Measurements from ENCODE around the gene LYST.

Gene LYST

DNA sequence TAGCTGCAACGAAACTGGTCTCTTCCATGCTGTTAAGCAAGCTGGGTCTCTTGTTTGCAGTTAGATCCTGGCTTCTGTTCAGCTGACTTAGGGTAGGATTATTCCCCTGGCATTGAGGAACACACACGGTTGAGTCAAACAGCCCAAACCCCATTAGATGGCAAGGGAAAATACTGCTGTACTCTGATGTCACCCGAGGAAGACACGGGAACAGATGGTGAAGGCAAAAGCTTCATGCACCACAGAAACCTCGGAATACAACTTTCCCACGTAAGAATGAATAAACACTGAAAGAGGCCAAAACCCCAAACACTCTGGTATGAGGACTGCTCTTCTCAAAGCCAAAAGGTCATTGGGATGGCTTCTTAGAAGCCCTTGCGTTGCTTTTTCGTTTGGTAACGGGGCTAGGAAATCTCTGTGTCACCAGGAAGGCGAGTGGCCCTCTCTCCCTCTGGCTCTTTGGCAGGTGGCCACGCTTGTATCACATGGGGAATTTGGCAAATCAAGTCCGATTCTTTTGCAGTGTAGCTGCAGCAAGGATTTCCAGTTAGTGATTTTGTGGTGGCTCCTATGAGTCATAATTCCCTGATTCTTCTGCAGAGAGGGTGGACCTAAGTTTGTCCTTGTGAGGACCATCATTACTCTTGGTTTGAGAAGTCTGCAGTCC is 16.7 kb upstream of the LYST start:
- DNase-seq: no peak

DNA sequence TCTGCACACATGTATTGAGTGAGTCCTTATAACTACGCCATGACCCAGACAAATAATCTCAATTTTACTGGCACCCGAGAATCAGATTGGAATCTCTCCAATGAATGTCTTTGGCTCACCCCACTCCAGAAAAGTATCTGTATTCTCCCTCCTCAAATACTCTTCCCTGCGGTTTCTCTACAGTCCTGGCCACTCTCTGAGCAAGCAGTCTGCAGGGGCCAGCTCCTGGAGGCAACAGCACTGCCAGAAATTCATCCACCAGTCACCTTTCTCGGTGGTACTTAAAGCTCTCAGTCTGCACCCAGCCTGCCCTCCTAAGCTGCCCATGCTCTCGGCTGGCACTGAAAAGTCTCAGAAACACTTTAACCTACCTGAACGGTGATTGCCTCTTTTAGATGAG is 16.1 kb upstream of the LYST start:
- no peak for DNase-seq

DNA sequence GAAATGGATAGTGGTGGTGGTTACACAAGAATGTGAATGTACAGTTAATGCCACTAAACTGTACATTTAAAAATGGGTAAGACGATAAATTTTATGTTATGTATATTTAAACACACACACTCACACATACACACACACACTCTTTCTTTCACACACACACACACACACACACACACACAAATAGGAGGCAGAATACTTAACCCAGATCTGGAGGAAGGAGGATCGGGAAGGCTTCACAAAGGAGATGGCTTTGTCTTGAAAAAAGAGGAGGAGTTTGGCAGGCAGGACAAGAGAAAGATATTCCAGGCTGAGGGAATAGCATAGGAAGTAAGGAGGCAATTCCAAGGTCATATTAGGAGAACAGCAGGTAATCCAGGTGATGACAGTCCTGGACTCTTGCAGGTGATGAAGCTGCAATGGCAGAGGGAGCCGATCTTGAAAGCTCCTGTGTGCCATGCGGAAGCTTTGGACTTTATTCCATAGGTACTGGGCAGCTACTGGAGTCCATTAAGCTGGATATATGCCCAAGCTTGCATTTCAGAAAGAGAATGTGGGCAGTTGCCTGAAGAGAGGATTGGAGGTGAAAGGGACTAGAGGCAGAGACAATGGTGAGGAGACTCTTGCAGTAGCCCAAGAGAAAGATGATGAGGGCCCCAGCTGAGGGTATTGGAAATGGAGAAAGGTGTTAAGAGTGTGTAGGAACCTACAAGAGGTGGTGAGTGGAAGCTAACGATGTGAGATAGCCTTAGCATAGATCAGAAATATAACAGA is 15.4 kb upstream of the LYST start:
- no peak for DNase-seq

DNA sequence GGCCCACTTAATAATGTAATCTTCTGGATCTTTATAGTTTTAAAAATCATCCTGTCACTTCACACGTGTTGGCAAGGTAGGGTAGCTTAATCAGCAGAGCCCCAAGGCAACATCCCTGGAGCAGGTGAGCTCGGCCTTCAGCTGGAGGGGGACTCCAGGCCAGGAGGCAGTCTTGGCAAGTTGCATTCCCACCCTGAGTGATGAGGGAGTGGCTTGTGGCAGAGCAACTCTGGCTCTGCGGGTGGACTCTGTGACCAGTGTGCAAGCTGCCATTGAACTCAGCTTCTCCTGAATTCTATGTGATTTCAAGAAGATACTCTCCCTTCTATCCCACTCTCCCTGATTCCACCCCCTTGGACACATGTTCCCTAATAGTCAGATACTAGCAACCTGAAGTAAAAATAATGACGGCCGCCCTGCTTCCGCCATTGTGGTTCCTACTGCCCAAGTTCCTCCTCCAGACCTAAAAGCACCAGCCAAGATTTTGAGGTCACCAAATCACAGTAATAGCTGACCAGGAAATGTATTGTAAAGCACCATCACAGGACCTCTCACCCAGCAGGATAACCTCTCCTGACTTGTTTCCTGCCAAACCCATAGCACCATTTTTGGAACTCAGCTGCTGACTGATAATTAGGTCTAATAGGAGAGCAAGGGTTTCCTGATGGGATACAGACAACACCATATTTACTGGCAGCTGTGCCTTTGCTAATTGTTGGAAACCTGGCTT is 11.5 kb upstream of the LYST start:
- DNase-seq: no peak

DNA sequence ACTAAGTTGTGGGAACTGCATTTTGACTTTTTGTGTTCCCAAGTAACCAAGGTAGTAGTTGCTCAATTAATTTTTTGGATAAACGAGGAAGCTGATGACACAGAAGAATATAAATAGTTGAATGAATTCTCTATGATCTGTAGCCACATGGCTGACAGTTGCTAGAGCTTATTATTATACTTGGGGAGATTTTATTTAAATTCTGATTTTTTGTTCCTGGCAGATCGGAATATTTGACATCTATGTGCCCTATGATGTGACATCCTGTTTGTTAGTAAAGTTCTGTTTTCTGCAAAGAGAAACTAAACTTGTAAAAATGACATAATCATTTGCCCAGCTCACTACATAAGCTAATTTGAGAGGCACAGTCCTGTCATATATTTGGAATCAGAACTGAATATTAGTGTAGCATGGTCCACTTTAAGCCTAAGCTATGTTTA is 9.7 kb upstream of the LYST start:
- DNase-seq: no peak

DNA sequence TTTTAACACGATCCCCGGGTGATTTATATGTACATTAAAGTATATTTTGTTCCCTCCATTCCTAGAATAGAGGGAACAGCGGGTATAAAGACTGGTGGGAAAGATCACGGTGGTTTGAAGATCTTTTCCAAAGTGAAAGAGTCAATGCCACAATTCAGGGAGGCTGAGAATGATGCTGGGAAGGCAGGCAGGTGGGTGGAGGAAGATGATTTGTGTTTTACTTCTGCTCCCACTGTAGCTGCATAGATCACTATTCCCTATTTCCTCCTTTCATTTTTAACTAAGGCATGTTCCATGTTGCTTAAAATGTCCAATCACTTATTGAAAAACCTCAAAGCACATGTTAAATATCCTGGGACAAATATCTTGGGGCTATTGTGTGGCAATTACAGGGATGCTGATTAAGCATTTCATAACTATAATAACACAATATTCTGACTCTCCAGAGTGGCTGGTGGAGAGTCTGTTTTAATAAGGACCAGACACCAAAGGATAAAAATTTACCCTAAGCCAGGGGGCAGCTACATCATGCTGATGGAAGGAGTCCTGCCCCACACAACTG is 8.4 kb upstream of the LYST start:
- no peak for DNase-seq

DNA sequence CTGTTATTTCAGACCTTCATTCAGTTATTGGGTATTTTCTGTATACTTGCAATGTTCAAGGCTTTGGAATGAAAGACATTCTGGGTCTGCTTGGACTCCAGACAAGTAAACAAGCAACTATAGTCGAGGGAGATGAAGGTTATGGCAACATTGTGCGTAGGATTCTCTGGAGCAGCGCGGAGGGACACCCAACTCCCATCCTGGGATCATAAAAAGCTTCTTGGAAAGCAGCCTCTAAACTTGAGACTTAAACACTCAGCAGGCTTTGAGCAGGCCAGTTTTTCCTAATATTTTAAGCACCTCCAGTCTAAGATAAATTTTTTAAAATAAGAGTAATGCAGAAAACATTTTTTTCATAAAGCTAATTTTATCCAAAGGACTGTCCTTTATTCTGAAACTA is 7.6 kb upstream of the LYST start:
- DNase-seq: no peak

DNA sequence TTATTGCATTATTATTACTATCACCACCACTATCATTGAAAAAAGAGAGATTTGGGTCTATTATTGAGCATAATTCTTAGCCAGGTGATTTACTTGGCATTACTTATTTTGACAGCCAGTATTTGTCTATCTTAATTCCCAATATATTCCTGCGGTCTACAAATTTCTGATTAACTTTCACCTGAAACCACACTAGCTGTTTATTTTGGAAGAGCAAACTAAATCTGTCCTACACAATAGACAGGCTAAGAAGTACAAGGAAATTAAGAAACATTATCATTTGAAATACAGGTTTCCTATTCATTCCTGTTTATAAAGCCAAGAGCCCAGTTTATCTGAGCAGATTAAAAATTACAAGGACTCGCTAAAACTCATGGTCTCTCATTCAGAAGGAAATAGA is 6.9 kb upstream of the LYST start:
- no peak for DNase-seq

DNA sequence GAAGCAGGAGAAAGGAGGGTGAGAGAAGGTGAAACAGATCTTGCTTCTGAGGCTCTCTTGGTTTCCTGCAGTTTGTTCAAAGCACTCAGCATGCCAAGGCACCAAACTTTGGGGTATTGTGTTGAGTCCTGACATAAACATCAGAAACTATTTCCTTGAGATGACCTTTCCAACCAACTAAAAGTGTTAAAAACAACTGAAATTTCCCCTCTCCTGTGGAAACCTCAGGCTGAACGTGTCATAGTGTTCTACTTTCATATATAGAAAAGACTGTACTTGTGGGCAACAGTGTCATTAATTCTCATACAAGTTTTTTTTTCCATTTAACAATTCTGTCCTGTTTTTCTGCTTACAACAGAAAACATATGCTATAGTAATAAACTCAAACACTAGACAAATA is 6.3 kb upstream of the LYST start:
- DNase-seq: no peak

DNA sequence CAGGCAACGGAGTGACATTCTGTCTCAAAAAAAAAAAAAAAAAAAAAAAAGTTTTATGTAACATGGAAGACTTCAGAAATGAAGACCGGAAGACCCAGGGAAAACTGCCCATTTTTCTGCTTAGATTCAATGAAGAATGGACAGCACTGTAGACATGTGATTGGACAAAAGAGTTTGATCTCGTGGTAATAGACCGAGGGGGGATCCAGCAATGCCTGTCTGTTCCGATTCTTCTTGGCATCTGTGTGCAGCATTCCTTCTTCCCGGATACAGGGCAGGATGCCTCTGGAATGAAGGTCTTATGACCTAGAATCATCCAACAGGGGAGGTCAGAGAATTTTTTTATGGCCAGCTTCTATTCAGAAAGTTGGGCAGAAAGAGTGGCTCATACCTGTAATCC is 5.6 kb upstream of the LYST start:
- no peak for DNase-seq

DNA sequence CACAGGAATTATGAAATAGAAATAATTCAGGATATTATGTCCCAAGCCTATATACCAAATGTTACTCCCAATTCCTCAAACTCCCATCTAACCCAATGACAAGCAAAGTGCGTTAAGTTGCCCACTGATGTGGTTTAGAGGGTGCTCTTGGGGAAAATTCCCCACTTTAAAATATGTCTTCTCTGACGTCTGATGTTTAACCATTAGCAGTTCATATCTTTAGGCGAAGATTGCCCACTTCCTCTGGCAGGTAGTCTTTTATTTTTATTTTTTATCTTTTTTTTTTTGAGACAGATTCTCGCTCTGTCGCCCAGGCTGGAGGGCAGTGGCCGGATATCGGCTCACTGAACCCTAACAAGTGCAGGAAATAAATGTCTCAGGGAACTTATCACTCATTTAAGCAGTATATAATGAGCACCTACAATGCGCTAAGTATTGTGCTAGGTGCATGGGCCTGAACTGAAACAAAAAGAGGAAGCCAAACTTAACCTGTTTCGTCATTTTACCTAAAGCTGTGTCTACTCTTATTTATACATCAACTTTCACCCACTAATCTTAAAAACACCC is 1.3 kb upstream of the LYST start:
- DNase-seq: peak; percentile 55

DNA sequence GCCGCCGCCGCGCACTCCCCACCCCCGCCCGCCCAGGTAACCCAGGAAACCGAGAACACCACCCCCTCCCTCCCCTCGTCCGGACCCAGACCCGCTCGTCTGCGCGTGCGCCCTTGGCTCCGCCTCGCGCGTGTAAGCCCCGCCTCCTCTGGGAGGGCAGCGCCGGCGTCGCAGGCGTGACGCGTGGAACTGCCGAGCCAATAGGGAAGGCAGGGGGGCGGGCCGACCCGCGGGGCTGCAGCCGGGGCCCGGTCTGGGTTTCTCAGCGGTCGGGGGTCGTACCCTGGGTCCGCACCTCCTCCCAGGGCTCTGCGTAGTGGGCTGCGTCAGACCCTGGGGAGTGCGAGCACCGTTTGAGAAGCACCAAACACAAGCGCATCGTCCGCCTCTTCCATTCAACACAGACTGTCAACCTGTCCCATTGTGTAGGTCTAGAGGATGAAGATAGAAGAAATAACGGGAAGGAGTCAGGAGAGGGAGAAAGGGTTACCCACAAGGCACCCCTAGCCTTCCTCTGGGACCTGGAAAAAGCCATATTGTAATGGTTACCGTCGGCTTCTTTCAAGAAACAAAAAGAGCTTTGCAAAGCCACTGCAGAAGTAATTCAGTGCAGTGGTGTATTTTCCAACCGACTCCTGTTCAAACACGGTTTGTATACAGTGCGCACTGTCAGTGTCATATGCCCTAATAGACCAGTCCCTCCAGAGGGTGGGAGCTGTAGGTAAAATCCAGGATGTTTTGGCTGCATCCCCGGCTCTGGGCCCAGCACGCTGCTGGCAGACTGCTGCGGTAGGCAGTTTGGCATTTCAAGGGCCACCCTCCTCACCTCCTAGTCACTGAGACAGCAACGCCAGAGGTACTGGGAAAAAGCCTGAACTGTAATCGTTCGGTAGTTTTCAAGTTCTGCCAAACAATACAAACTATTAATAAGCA is 473 bp upstream of the LYST start:
- DNase-seq: peak; percentile 100

DNA sequence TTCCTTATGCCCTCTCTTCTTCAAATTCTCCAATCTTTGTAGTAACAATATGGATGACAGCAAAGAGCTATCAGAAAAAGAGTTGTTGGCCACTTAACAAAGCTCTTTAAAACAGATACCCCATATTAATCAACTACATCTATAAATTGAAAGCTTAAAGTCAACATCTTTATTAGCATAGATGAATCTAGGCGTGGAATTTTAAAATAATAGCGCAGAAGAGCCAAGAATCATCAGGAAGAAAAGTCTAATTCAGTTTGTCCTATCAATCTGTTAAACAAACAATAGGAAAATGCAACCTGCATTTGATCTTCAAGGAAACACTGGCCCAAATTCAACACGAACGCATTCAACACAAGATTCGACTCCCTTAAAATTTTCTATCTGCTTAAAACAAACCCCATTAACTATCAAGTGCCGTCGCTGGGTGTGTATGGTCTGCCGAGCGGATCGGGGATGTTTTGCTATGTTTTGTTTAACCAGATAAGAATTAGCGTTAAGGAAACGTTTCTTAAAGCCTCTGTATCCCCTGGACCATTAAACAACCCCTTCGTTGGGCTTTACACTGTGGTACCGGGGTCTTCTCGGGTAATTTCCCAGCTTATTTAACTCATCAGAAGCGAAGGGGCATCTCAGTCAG is 1.0 kb downstream of the LYST start:
- DNase-seq: no peak

DNA sequence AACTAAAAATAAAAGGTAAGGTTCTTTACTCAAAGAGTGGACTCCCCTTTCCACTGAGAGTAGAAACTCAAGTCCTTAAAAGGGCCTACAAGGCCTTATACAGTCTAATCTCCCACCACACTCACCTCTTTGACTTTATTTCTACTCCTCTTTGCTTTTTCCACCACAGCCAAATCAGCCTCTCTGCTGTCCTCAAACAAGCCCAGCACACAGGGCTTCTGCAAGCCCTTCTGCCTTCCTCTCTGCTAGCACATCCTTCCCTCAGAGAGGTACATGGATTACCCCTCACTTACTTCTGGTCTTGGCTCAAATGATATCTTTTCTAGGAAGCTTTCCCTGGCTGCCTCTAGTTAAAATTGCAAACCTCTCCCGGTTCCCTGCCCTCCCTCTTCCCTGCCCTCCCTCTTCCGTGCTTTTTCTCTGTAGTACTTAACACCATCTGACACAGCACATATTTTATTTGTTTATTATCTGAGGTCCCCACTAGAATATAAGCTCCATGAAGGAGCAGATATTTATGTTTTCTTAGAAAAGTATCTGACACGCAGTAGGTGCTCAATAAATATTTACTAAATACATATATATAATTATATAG is 1.7 kb downstream of the LYST start:
- DNase-seq: no peak

DNA sequence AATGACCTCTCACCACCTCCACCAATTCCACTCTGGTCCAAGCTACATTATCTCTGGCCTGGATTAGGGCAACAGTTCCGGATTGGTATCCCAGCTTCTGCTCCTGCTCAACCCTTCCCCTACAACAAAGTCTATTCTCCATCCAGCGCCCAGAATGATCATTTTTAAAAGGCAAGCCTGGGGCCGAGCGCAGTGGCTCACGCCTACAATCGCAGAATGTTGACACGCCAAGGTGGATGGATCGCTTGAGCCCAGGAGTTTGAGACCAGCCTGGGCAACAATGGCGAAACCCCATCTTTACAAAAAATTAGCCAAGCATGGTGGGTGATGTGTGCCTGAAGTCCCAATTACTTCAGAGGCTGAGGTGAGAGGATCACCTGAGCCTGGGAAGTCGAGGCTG is 2.2 kb downstream of the LYST start:
- DNase-seq: no peak

DNA sequence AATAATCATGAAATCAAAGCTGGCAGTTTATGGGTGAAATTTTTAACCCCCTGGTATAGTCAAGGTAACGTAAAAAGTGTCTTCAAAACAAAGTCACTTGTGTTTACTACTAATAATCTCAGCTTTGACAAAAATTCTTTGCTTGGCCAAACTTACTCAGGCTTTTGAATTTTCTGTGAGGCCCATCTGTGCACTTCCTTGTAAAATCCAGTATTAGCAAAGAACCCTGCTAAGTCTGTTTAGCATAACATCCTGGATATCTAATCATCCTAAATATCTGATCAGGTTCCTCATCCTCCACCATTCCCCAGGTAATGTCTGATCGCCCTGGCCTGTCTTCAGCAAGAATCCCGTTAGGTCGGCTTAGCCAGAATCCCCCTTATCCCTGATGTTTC is 3.0 kb downstream of the LYST start:
- DNase-seq: no peak

DNA sequence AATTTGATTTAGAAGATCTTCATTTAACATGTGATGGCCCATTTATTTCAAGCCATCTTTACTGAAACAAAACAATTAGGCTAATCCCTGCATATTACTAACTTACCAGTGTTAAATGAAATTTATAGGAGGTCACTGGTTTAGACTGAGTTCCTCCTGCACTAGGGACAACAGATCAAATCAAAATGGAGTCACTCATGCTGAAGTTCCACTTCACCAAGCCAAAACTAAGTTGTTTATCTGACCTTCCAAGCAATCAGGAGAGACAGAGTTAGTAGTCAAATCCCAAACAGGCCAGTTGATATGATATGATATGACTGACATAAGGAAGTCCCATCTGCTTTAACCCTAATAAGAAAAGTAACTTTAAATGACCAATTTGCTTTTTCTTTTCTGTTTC is 4.8 kb downstream of the LYST start:
- no peak for DNase-seq

DNA sequence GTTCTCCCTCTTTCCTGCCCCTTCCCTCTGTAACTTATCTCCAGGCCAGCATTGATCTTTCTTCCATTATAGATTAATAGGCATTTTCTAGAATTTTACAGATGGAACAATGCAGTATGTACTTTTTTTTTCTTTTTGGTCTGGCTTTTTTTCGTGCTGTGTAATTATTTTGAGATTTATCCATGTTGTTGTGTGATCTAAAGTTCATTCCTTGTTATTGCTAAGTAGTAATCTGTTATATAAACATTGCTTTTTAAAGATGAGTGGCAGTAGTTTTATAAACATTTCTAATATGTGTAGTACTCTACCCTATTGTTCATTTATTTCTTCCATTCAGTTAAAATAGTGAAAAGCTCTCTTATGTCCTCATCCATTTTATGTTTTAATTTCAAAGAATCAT is 5.9 kb downstream of the LYST start:
- DNase-seq: no peak

DNA sequence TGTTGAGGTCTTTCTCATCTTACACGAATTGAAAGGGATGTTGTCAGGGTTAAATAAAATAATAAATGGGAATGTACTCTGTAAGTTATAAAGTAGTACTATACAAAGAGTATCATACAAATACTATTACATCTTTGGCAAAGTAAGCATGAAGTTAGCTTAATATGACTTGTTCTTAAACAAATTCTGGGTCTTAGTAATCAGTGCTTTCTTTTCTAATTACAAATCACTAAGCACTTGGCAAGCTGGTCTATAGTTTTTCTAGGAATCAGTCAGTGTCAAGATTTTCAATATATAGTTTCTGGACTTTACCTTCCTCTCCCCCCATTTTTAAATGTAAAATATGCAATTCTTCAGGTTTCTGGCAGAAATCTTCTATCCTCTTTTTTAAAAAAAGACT is 6.9 kb downstream of the LYST start:
- DNase-seq: no peak

DNA sequence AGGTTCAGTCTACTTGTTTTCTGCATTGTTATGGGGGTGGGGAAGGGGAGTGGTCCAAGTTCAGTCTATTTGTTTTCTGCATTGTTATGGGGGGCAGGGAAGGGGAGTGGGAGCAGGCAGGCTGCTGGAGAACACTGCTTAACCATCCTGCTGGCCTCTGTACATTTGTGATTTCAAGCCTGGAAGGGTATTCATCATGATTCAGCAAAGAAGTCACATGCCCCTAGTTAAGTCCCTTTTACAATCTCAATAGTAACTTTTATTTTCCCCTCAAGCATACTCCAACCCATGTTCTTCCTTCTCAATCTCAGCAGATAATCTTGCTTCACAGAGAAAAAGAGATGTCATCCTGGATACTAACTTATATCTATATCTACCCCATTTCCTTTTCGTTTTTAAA is 7.9 kb downstream of the LYST start:
- no peak for DNase-seq

DNA sequence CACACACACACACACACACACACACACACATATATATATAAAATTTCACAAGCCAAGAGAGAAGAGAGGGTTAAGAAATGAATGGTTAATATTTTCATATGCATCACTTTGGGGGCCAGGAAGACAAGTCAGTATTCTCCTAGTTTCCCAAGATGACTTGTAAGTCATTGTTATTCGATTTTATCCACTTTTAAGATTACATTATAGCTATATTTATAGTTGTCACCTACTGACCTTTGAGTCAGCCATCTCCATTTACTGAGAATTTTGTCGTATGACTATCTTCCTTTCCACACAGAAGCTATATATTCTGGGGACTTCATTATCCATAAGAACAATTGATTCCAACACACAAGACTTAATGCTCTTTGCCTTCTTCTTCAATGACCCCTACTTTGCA is 8.9 kb downstream of the LYST start:
- no peak for DNase-seq

Data from activated T-cell treated with anti-CD3 and anti-CD28 coated beads, Interleukin-2, amount 50 U/mL, for 1 hour (primary cell).